ENCODE measurements around the gene ZNF792.
"Not testable (repeated sequence)": the region's sequence is repeated elsewhere in the genome, so short reads cannot be mapped to it uniquely, and the experiment has no call there.

Gene ZNF792

DNA sequence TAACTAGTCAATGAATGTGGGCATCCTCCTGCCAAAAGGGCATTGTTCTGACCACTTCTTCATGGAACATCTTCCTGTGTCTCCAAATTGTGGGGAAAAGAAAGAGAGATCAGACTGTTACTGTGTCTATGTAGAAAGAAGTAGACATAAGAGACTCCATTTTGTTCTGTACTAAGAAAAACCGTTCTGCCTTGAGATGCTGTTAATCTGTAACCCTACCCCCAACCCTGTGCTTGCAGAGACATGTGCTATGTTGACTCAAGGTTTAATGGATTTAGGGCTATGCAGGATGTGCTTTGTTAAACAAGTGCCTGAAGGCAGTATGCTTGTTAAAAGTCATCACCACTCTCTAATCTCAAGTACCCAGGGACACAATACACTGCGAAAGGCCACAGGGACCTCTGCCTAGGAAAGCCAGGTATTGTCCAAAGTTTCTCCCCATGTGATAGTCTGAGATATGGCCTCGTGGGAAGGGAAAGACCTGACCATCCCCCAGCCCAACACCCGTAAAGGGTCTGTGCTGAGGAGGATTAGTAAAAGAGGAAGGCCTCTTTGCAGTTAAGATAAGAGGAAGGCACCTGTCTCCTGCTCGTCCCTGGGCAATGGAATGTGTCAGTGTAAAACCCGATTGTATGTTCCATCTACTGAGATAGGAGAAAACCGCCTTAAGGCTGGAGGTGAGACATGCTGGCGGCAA lies 43.8 kb downstream of the ZNF792 start:
- DNase-seq = not testable (repeated sequence)

DNA sequence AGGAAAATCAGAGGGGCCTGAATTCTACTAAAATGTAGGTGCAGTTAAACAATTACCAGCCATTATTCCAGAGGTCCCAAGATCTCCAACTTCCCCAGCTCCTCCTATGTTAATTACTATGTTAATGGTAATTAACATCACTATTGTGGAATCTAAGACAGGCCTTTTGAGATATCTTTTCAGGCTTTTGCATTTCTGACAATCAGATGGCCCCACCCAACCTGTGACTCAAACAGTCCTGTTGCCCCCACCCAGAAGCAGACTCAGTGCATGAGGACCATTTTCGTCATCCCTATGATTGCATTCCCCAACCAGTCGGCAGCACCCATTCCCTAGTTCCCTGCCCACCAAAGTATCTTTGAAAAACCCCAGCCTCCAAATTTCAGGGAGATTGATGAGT lies 45.8 kb downstream of the ZNF792 start:
- DNase-seq = no peak

DNA sequence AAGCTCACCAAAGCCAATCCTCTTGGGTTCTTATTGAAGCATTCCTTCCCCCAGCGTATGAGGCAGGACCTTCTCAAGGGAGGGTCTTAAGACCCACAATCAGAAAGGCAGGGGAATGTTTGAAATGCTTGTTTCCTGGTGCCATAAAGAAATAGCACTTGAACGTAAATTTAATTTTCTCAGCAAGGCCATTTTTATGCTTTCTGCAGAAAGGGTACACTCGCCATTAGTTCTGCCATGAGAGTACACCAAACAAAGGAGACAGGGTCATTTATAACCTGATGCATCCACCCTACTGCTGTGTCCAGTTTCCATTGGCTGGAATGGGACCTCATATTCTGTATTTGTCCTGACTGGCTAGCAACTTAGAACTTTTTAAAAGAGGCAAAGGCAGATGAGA lies 46.9 kb downstream of the ZNF792 start:
- not testable (repeated sequence) for DNase-seq

DNA sequence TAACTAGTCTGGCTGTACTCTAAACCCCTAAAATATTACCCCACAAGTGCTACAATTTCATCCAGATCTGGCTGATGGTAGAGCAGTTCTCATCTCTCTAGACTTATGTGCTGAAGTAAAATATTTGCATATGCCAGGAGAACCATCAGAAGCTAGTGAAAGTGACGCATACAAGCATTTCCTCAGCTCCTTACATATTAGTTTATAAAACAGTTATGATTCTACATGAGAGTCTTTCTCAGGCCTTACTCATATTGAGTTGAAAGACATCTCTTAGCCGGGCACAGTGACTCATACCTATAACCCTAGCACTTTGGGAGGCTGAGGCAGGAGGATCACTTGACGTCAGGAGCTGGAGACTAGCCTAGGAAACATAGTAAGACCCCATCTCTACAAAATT lies 53.3 kb downstream of the ZNF792 start:
- no peak for DNase-seq
